ENCODE data around the gene TNS1.

GRCh38 chr2:217884985-217885384, 117.8 kb downstream of the TNS1 start:
- no peak for TF ChIP-seq EZH2 (IDR thresholded peaks at IDR 0.05)
- TF ChIP-seq POLR2AphosphoS5 (IDR thresholded peaks at IDR 0.05; ENCODE audit: borderline replicate concordance, low read depth, low read length), result no peak
- TF ChIP-seq FOXP2 (optimal IDR thresholded peaks at IDR 0.05; ENCODE audit: control extremely low read depth, extremely low read length, insufficient read depth), result no peak

All from SK-N-MC (cell line).